H9 (cell line): ENCODE results near the gene KRT77. TPM values are rescaled to one million over a fixed set of nuclear protein-coding genes. Genes with fewer than 3 reads are reported as not detected.

Experiments
- DNase-seq: peaks from one replicate; pipeline ENCODE4 v3.0.0-alpha.2; 2017
- H2AFZ ChIP-seq: one replicate; pipeline ENCODE4 v1.6.1; 2013; ENCODE audit warnings: mild to moderate bottlenecking, low read length, control low read depth, moderate library complexity
- H2AK5ac ChIP-seq: 2 replicates; pipeline ENCODE4 v1.6.1; 2013; ENCODE audit warnings: low read length, control low read depth, mixed read lengths; ENCODE audit not compliant: insufficient read length
- H2BK120ac ChIP-seq: one replicate; pipeline ENCODE4 v1.6.1; 2013; ENCODE audit warnings: low read depth, mild to moderate bottlenecking, low read length, control low read depth, inconsistent platforms; ENCODE audit not compliant: poor library complexity, severe bottlenecking
- H2BK12ac ChIP-seq: 2 replicates; pipeline ENCODE4 v1.6.1; 2013; ENCODE audit warnings: low read length, control low read depth, mixed read lengths, low read depth; ENCODE audit not compliant: insufficient read length
- H2BK15ac ChIP-seq: 2 replicates; pipeline ENCODE4 v1.6.1; 2013; ENCODE audit warnings: low read depth, low read length, control low read depth
- H2BK20ac ChIP-seq: one replicate; pipeline ENCODE4 v1.6.1; 2013; ENCODE audit warnings: low read depth, mild to moderate bottlenecking, low read length, control low read depth, inconsistent platforms; ENCODE audit not compliant: poor library complexity, severe bottlenecking
- H2BK5ac ChIP-seq: 2 replicates; pipeline ENCODE4 v1.6.1; 2013; ENCODE audit warnings: low read length, control low read depth, mixed read lengths; ENCODE audit not compliant: insufficient read length
- H3K14ac ChIP-seq: 2 replicates; pipeline ENCODE4 v1.6.1; 2013; ENCODE audit warnings: low read length, control low read depth; ENCODE audit not compliant: insufficient read depth
- H3K18ac ChIP-seq: 2 replicates; pipeline ENCODE4 v1.6.1; 2013; ENCODE audit warnings: low read depth, mild to moderate bottlenecking, mixed read lengths, low read length, control low read depth; ENCODE audit not compliant: insufficient read length
- H3K23ac ChIP-seq: 2 replicates; pipeline ENCODE4 v1.6.1; 2013; ENCODE audit warnings: low read length, control low read depth, mixed read lengths, low read depth; ENCODE audit not compliant: insufficient read length
- H3K23me2 ChIP-seq: 2 replicates; pipeline ENCODE4 v1.6.1; 2013; ENCODE audit warnings: low read depth, mild to moderate bottlenecking, mixed read lengths, low read length, control low read depth; ENCODE audit not compliant: insufficient read length, poor library complexity, severe bottlenecking
- H3K27ac ChIP-seq: 2 replicates; pipeline ENCODE4 v1.5.1; 2013; ENCODE audit warnings: low read length, control low read depth, mixed read lengths, low read depth; ENCODE audit not compliant: insufficient read length
- H3K27me3 ChIP-seq: 2 replicates; pipeline ENCODE4 v1.6.1; 2013; ENCODE audit warnings: low read length, control low read depth, inconsistent platforms; ENCODE audit not compliant: insufficient read depth
- H3K4ac ChIP-seq: 2 replicates; pipeline ENCODE4 v1.6.1; 2013; ENCODE audit warnings: low read depth, mild to moderate bottlenecking, control low read depth, inconsistent platforms, low read length, moderate library complexity
- H3K4me1 ChIP-seq: 2 replicates; pipeline ENCODE4 v1.6.1; 2013; ENCODE audit warnings: low read length, control low read depth, inconsistent platforms; ENCODE audit not compliant: insufficient read depth
- H3K4me2 ChIP-seq: 2 replicates; pipeline ENCODE4 v1.6.1; 2013; ENCODE audit warnings: low read length, control low read depth, mixed read lengths; ENCODE audit not compliant: insufficient read length, insufficient read depth
- H3K56ac ChIP-seq: 2 replicates; pipeline ENCODE4 v1.6.1; 2013; ENCODE audit warnings: low read depth, mild to moderate bottlenecking, mixed read lengths, low read length, control low read depth; ENCODE audit not compliant: insufficient read length
- H3K79me1 ChIP-seq: 2 replicates; pipeline ENCODE4 v1.6.1; 2013; ENCODE audit warnings: low read depth, mild to moderate bottlenecking, moderate library complexity, low read length, control low read depth, inconsistent platforms; ENCODE audit not compliant: insufficient read depth, poor library complexity, severe bottlenecking
- H3K79me2 ChIP-seq: 2 replicates; pipeline ENCODE4 v1.6.1; 2013; ENCODE audit warnings: low read length, control low read depth, inconsistent platforms; ENCODE audit not compliant: insufficient read depth
- H3K9ac ChIP-seq: 2 replicates; pipeline ENCODE4 v1.6.1; 2013; ENCODE audit warnings: low read length, control low read depth, mixed read lengths; ENCODE audit not compliant: insufficient read length; ENCODE audit errors: extremely low read depth
- H3K9me3 ChIP-seq: one replicate; pipeline ENCODE4 v1.6.1; 2013; ENCODE audit warnings: low read depth, low read length, inconsistent platforms; ENCODE audit not compliant: control insufficient read depth
- H3T11ph ChIP-seq: one replicate; pipeline ENCODE4 v1.6.1; 2013; ENCODE audit warnings: mild to moderate bottlenecking, low read length, control low read depth, inconsistent platforms
- H4K20me1 ChIP-seq: one replicate; pipeline ENCODE4 v1.6.1; 2013; ENCODE audit not compliant: control insufficient read depth, insufficient read length, insufficient read depth
- H4K5ac ChIP-seq: 2 replicates; pipeline ENCODE4 v1.6.1; 2013; ENCODE audit warnings: low read depth, mild to moderate bottlenecking, mixed read lengths, low read length, control low read depth; ENCODE audit not compliant: insufficient read length
- H4K8ac ChIP-seq: replicated peaks from 2 replicates; pipeline ENCODE4 v1.6.1; 2013; ENCODE audit warnings: low read length, control low read depth, mixed read lengths, low read depth; ENCODE audit not compliant: insufficient read length
- H4K91ac ChIP-seq: 2 replicates; pipeline ENCODE4 v1.6.1; 2013; ENCODE audit warnings: low read depth, mild to moderate bottlenecking, moderate library complexity, mixed read lengths, low read length, control low read depth; ENCODE audit not compliant: insufficient read length
- H3K27ac Mint-ChIP-seq, 3 experiments: 2 replicates in 2 of 3; 3 replicates in 1 of 3; pipeline ENCODE4 v1.8.0; 2020 to 2021; ENCODE audit warnings: mixed read lengths in 3 of 3, mild to moderate bottlenecking in 1 of 3, moderate library complexity in 1 of 3
- H3K27me3 Mint-ChIP-seq: 2 replicates; pipeline ENCODE4 v1.8.0; 2021; ENCODE audit warnings: low read depth, mild to moderate bottlenecking, moderate library complexity, mixed read lengths
- H3K36me3 Mint-ChIP-seq, 3 experiments: 2 replicates in 2 of 3; 3 replicates in 1 of 3; pipeline ENCODE4 v1.8.0; 2020 to 2021; ENCODE audit warnings: low read depth in 3 of 3, mixed read lengths in 3 of 3; ENCODE audit not compliant: insufficient read depth in 1 of 3
- H3K4me1 Mint-ChIP-seq, 2 experiments: 2 replicates each; pipeline ENCODE4 v1.8.0; 2020; ENCODE audit warnings: mixed read lengths in 2 of 2
- H3K4me3 Mint-ChIP-seq, 2 experiments: 2 replicates in 1 of 2; 3 replicates in 1 of 2; pipeline ENCODE4 v1.8.0; 2020 to 2021; ENCODE audit warnings: mild to moderate bottlenecking in 2 of 2, mixed read lengths in 2 of 2, moderate library complexity in 1 of 2
- H3K9me3 Mint-ChIP-seq, 2 experiments: 2 replicates in 1 of 2; 3 replicates in 1 of 2; pipeline ENCODE4 v1.8.0; 2020; ENCODE audit warnings: mild to moderate bottlenecking in 2 of 2, mixed read lengths in 2 of 2, moderate library complexity in 1 of 2
- WGBS: extraction: QIAGEN DNeasy Blood & Tissue Kit; methylation state at CpG from one replicate; pipeline ENCODE4 v1.1.7; 2013; ENCODE audit warnings: missing lambda C conversion rate, low lambda C conversion rate, mixed read lengths; ENCODE audit not compliant: insufficient read length; ENCODE audit errors: extremely low coverage; 5-methylcytosine and 5-hydroxymethylcytosine counted together
- total RNA-seq: library from RNA; stranded (reverse); gene quantifications from 2 replicates; pipeline ENCODE4 v1.2.1, GENCODE V29; 2021
- TF ChIP-seq, protein P1 (sequence below): fragments of 200-600 bp; sonication (generic); conservative IDR thresholded peaks from 3 replicates; pipeline ENCODE4 v1.8.0; 2021; ENCODE audit warnings: antibody characterized with exemption, mild to moderate bottlenecking

The KRT77 gene
- total RNA-seq, 1 experiment from 2014 or later, result not detected

DNA sequence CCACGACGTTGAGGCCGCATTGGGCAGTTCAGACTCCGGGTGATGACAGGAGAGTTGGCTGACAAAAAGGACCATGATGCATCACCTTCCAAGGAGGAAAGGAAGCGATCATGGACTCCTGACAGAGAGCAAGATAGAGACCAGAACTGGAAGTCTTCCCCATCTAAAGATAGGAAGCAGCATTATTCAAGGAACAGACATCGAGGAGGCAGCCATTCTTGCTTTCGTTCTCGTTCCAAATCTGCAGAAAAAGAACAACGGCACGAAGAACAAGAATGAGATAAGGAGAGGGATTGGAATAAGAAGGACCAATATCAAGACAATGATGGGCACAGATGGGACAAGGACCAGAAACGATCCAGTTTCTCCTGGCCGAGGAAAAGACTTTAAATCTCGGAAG lies 27.1 kb upstream of the KRT77 start:
- H3K23me2 ChIP-seq, result no peaks in the 10 kb centered on the region
- Mint-ChIP-seq H3K4me3 (no peak overlapping the region), H3K9me3 (peaks cover 0 to 11% of the 10 kb centered on the region in 2 experiments; a peak in 3 of 5 replicates), H3K36me3 (no peaks in the 10 kb centered on the region), H3K27ac (no peak overlapping the region), H3K4me1 (no peaks in the 10 kb centered on the region), H3K27me3 (peaks cover 62% of the 10 kb centered on the region)
- no CpG with 5 or more reads among the region's 13 CpGs for WGBS
- H2BK120ac ChIP-seq, result no peak overlapping the region
- no peak overlapping the region for H3K56ac ChIP-seq
- no peak overlapping the region for H3K4me2 ChIP-seq
- H2BK12ac ChIP-seq, result no peak overlapping the region
- no peak overlapping the region for H3K9ac ChIP-seq
- H2BK15ac ChIP-seq, result no peak overlapping the region
- no peaks in the 10 kb centered on the region for H3K4me1 ChIP-seq
- no peak overlapping the region for H3K4ac ChIP-seq
- no peak overlapping the region for H4K8ac ChIP-seq
- no peak overlapping the region for H3K18ac ChIP-seq
- H3K14ac ChIP-seq, result no peak overlapping the region
- no peaks in the 10 kb centered on the region for H3K79me2 ChIP-seq
- no peak overlapping the region for H2BK20ac ChIP-seq
- no peaks in the 10 kb centered on the region for H4K20me1 ChIP-seq
- no peak overlapping the region for H3T11ph ChIP-seq
- H2BK5ac ChIP-seq, result no peak overlapping the region
- H3K27ac ChIP-seq, result no peak overlapping the region
- DNase-seq, result no peak
- no peak overlapping the region for H2AK5ac ChIP-seq
- no peaks in the 10 kb centered on the region for H3K79me1 ChIP-seq
- no peak overlapping the region for H4K91ac ChIP-seq
- H4K5ac ChIP-seq, result no peak overlapping the region
- no peak overlapping the region for H3K23ac ChIP-seq
- H2AFZ ChIP-seq, result no peak overlapping the region
- no peaks in the 10 kb centered on the region; the same call in 1 of the 2 replicates for H3K27me3 ChIP-seq
- no peaks in the 10 kb centered on the region for H3K9me3 ChIP-seq
- TF ChIP-seq, protein P1, sequence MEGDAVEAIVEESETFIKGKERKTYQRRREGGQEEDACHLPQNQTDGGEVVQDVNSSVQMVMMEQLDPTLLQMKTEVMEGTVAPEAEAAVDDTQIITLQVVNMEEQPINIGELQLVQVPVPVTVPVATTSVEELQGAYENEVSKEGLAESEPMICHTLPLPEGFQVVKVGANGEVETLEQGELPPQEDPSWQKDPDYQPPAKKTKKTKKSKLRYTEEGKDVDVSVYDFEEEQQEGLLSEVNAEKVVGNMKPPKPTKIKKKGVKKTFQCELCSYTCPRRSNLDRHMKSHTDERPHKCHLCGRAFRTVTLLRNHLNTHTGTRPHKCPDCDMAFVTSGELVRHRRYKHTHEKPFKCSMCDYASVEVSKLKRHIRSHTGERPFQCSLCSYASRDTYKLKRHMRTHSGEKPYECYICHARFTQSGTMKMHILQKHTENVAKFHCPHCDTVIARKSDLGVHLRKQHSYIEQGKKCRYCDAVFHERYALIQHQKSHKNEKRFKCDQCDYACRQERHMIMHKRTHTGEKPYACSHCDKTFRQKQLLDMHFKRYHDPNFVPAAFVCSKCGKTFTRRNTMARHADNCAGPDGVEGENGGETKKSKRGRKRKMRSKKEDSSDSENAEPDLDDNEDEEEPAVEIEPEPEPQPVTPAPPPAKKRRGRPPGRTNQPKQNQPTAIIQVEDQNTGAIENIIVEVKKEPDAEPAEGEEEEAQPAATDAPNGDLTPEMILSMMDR, result no peak
